ENCODE results near the gene HOXA11.

HOXA11 gene

GRCh38 chr7:27160546-27161213 lies 24.4 kb downstream of the HOXA11 start:
- peak; percentile 92 to 96 (median 95) for DNase-seq
- Histone ChIP-seq H3K27ac (ENCODE audit: insufficient read depth in 1 of 2, low read depth in 1 of 2, low read length in 2 of 2, poor library complexity in 1 of 2, severe bottlenecking in 2 of 2) (peak overlapping the region; percentile 86 to 96), H3K27me3 (replicated peaks in 2 of 5; ENCODE audit: control insufficient read depth in 4 of 5, insufficient read depth in 5 of 5, low read length in 4 of 5) (no peaks in the 10 kb centered on the region), H3K9me3 (ENCODE audit: control extremely low read depth in 1 of 5, control insufficient read depth in 4 of 5, insufficient read depth in 2 of 5, low read depth in 1 of 5, low read length in 4 of 5) (no peaks in the 10 kb centered on the region), H3K36me3 (ENCODE audit: control insufficient read depth in 4 of 4, insufficient read depth in 4 of 4, low read length in 3 of 4) (peaks cover 0 to 35% (median 12%) of the 10 kb centered on the region in 4 experiments), H3K4me3 (ENCODE audit: control insufficient read depth in 1 of 7, extremely low read depth in 1 of 7, insufficient read depth in 4 of 7, low read depth in 2 of 7, low read length in 6 of 7) (peak overlapping the region; percentile 56 to 100 (median 88)), H3K4me1 (ENCODE audit: control extremely low read depth in 1 of 4, control insufficient read depth in 4 of 4, insufficient read depth in 4 of 4, low read length in 3 of 4) (peaks cover 14 to 68% (median 64%) of the 10 kb centered on the region in 4 experiments)
- CTCF ChIA-PET, result interaction anchor here (0.6 to 4.6 kb wide), 28 partner anchors 7 to 1298 kb away, joined by 3 to 84 read pairs (median 5); partner anchors contain the start of genes HOXA10, HOXA3 and HOXA6
- POLR2A ChIA-PET, result interaction anchor here (0.9 to 3.2 kb wide), 8 partner anchors 9 to 961 kb away, joined by 3 to 17 read pairs (median 4); partner anchors contain the start of gene HOXA3
- under 1% methylated on average over 52 of the region's 54 CpGs for WGBS (ENCODE audit: insufficient coverage)

DNA sequence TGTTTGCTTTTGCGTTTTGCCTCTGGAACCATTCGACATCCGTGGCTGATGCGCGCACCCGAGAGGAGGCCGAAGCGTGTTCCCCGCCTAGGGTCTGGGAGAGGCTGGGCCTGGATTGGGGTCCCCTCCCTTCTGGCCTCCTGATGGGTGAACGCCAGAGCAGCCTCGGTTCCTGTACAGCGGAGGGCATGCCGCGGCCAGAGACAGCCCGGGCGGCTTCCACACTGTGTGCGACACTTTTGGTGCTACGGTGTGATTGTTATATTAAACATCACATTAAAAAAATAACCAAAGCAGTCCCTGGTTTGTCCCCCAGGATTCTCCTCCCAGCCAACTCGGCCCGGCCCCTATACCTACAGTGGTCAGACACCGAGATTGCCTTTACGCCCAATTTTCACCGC lies 24.9 kb downstream of the HOXA11 start:
- under 1% methylated on average over 14 of the region's 23 CpGs for WGBS (ENCODE audit: insufficient coverage)
- H3K4me3 ChIP-seq (ENCODE audit: control insufficient read depth in 1 of 7, extremely low read depth in 1 of 7, insufficient read depth in 4 of 7, low read depth in 2 of 7, low read length in 6 of 7), result peak overlapping the region; percentile 56 to 100 (median 88)
- ChIA-PET POLR2A (interaction anchor here (0.9 to 1.2 kb wide), 3 partner anchors 8 to 26 kb away, joined by 3 read pairs; no protein-coding TSS in a partner anchor), CTCF (interaction anchor here (0.9 to 4.6 kb wide), 26 partner anchors 7 to 1267 kb away, joined by 3 to 84 read pairs (median 10); partner anchors contain the start of genes HOXA10, HOXA11, HOXA3 and HOXA6)
- H3K36me3 ChIP-seq (ENCODE audit: control insufficient read depth in 4 of 4, insufficient read depth in 4 of 4, low read length in 3 of 4), result peaks cover 0 to 40% (median 12%) of the 10 kb centered on the region in 4 experiments
- DNase-seq, result no peak
- peaks cover 14 to 72% (median 68%) of the 10 kb centered on the region in 4 experiments for H3K4me1 ChIP-seq (ENCODE audit: control extremely low read depth in 1 of 4, control insufficient read depth in 4 of 4, insufficient read depth in 4 of 4, low read length in 3 of 4)
- H3K27me3 ChIP-seq (replicated peaks in 2 of 5; ENCODE audit: control insufficient read depth in 4 of 5, insufficient read depth in 5 of 5, low read length in 4 of 5), result no peaks in the 10 kb centered on the region
- peak overlapping the region; percentile 86 to 96 for H3K27ac ChIP-seq (ENCODE audit: insufficient read depth in 1 of 2, low read depth in 1 of 2, low read length in 2 of 2, poor library complexity in 1 of 2, severe bottlenecking in 2 of 2)
- no peaks in the 10 kb centered on the region for H3K9me3 ChIP-seq (ENCODE audit: control extremely low read depth in 1 of 5, control insufficient read depth in 4 of 5, insufficient read depth in 2 of 5, low read depth in 1 of 5, low read length in 4 of 5)

DNA sequence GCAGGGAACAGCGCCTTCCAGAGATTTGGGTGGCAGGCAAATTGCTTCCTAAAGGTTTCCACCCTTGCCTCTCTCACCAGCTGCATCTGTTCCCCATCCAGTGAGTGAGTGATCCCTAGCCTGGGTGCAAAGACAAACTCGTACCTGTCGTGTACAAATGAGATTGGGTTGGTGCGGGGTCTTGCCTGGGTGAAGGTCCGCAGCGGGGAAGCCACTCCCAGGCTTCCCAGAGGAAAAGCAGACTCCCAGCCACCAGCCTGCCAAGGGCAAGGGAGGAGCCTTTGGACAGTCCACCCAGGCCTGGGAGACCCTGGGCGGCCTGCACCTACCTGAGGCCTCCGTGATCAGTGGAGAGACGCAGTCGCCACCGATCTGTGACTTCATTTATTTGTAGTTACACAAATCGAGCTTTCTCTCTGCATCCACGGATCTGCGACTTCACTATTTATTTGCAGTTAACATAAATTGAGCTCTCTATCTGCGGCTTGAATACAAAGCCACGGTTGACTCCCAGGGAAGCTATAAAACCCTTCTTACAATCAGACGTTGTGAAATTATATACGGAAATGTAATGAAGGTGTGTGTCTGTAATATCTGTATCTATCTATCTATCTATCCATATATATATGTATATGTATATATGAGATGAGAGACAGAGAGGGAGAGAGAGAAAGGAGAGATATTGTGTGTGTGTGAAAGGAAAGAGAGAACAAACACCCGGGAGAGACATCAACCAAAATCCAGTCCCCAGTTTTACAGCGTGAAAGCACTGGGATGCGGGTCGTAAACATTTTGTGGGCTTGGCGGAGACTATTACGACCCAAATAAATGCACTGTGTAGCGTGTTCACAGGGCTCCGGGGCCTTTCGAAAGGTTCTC lies 25.5 kb downstream of the HOXA11 start:
- POLR2A ChIA-PET, result interaction anchor here (0.8 to 1.4 kb wide), 6 partner anchors 9 to 960 kb away, joined by 3 to 4 read pairs (median 3); no protein-coding TSS in a partner anchor
- WGBS (ENCODE audit: insufficient coverage), result 5% methylated on average over 20 of the region's 27 CpGs
- H3K27ac ChIP-seq (ENCODE audit: insufficient read depth in 1 of 2, low read depth in 1 of 2, low read length in 2 of 2, poor library complexity in 1 of 2, severe bottlenecking in 2 of 2), result peak overlapping the region; percentile 86 to 96
- H3K4me1 ChIP-seq (ENCODE audit: control extremely low read depth in 1 of 4, control insufficient read depth in 4 of 4, insufficient read depth in 4 of 4, low read length in 3 of 4), result peaks cover 14 to 79% (median 70%) of the 10 kb centered on the region in 4 experiments
- H3K9me3 ChIP-seq (ENCODE audit: control extremely low read depth in 1 of 5, control insufficient read depth in 4 of 5, insufficient read depth in 2 of 5, low read depth in 1 of 5, low read length in 4 of 5), result no peaks in the 10 kb centered on the region
- H3K27me3 ChIP-seq (replicated peaks in 2 of 5; ENCODE audit: control insufficient read depth in 4 of 5, insufficient read depth in 5 of 5, low read length in 4 of 5), result no peaks in the 10 kb centered on the region
- peak overlapping the region; percentile 6 to 100 (median 88) for H3K4me3 ChIP-seq (ENCODE audit: control insufficient read depth in 1 of 7, extremely low read depth in 1 of 7, insufficient read depth in 4 of 7, low read depth in 2 of 7, low read length in 6 of 7)
- H3K36me3 ChIP-seq (ENCODE audit: control insufficient read depth in 4 of 4, insufficient read depth in 4 of 4, low read length in 3 of 4), result peaks cover 0 to 39% (median 11%) of the 10 kb centered on the region in 4 experiments
- DNase-seq, result peak in 1 of 3 donors; percentile 63
- CTCF ChIA-PET, result interaction anchor here (0.6 to 4.1 kb wide), 17 partner anchors 9 to 1266 kb away, joined by 3 to 41 read pairs (median 6); partner anchors contain the start of genes HOXA10, HOXA11 and HOXA6

DNA sequence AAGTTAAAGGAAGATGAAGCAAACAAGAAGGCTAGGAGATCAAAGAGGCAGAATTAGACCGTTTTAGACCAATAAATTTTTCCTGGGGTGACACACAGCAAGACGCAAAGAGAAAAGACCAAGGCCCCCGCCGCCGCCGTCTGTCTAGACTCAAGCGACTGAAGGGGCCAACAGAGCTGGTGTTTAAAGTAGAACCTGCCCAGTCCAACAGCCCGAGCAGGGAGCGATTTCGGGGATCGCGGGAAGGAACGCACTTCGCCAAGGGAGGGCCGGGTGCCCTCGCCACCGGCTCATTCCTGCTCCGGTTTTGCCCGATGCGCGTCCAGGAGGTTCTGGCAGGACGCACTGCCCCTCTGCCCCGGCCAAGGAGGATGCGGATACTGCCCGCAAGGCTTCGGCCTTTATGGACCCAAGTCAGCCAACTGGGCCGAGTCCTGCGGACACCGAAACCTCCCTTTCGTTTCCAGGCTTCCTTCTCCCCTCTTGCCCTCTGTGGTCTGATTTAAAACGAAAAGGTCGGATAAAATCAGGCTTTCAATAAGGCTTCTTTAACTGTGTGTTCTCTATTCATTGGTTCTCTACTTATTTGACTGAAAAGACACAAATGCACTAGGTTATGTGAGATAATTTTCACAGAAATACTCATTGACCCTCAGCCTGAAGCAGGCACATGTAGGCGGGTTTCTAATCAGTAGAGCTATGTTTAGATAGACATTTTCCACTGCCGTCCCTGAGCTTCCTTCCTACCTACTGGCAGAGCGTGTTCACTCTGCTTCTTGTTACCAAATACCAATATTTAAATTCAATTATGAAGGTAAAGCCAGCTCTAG lies 26.4 kb downstream of the HOXA11 start:
- CTCF ChIA-PET, result interaction anchor here (0.6 to 4.1 kb wide), 23 partner anchors 9 to 1265 kb away, joined by 3 to 41 read pairs (median 5); partner anchors contain the start of genes HOXA10, HOXA11 and HOXA6
- no peaks in the 10 kb centered on the region for H3K9me3 ChIP-seq (ENCODE audit: control extremely low read depth in 1 of 5, control insufficient read depth in 4 of 5, insufficient read depth in 2 of 5, low read depth in 1 of 5, low read length in 4 of 5)
- H3K27me3 ChIP-seq (replicated peaks in 2 of 5; ENCODE audit: control insufficient read depth in 4 of 5, insufficient read depth in 5 of 5, low read length in 4 of 5), result no peaks in the 10 kb centered on the region
- H3K27ac ChIP-seq (ENCODE audit: insufficient read depth in 1 of 2, low read depth in 1 of 2, low read length in 2 of 2, poor library complexity in 1 of 2, severe bottlenecking in 2 of 2), result peak overlapping the region; percentile 86 to 96
- 4% methylated on average over 28 of the region's 35 CpGs for WGBS (ENCODE audit: insufficient coverage)
- peaks cover 14 to 81% (median 76%) of the 10 kb centered on the region in 4 experiments for H3K4me1 ChIP-seq (ENCODE audit: control extremely low read depth in 1 of 4, control insufficient read depth in 4 of 4, insufficient read depth in 4 of 4, low read length in 3 of 4)
- H3K36me3 ChIP-seq (ENCODE audit: control insufficient read depth in 4 of 4, insufficient read depth in 4 of 4, low read length in 3 of 4), result peaks cover 0 to 37% (median 7%) of the 10 kb centered on the region in 4 experiments
- peak in 1 of 3 donors; percentile 41 for DNase-seq
- POLR2A ChIA-PET, result interaction anchor here (0.8 to 1.4 kb wide), 7 partner anchors 10 to 959 kb away, joined by 3 to 4 read pairs (median 3); no protein-coding TSS in a partner anchor
- peak overlapping the region in 6 of 7 experiments; percentile 32 to 100 (median 88) for H3K4me3 ChIP-seq (ENCODE audit: control insufficient read depth in 1 of 7, extremely low read depth in 1 of 7, insufficient read depth in 4 of 7, low read depth in 2 of 7, low read length in 6 of 7)

- DNase-seq, result peak in 1 of 3 donors; percentile 63
- peak overlapping the region; percentile 86 to 96 for H3K27ac ChIP-seq (ENCODE audit: insufficient read depth in 1 of 2, low read depth in 1 of 2, low read length in 2 of 2, poor library complexity in 1 of 2, severe bottlenecking in 2 of 2)
- CTCF ChIA-PET, result interaction anchor here (0.7 to 4.1 kb wide), 17 partner anchors 8 to 1265 kb away, joined by 3 to 41 read pairs (median 6); partner anchors contain the start of gene HOXA9
- 10% methylated on average over 18 of the region's 30 CpGs for WGBS (ENCODE audit: insufficient coverage)
- H3K9me3 ChIP-seq (ENCODE audit: control extremely low read depth in 1 of 5, control insufficient read depth in 4 of 5, insufficient read depth in 2 of 5, low read depth in 1 of 5, low read length in 4 of 5), result no peaks in the 10 kb centered on the region
- H3K4me3 ChIP-seq (ENCODE audit: control insufficient read depth in 1 of 7, extremely low read depth in 1 of 7, insufficient read depth in 4 of 7, low read depth in 2 of 7, low read length in 6 of 7), result peak overlapping the region in 6 of 7 experiments; percentile 32 to 100 (median 88)
- POLR2A ChIA-PET, result interaction anchor here (1.0 to 1.6 kb wide), 3 partner anchors 8 to 788 kb away, joined by 3 to 9 read pairs (median 4); partner anchors contain the start of gene HOXA9
- H3K27me3 ChIP-seq (replicated peaks in 2 of 5; ENCODE audit: control insufficient read depth in 4 of 5, insufficient read depth in 5 of 5, low read length in 4 of 5), result no peaks in the 10 kb centered on the region
- H3K4me1 ChIP-seq (ENCODE audit: control extremely low read depth in 1 of 4, control insufficient read depth in 4 of 4, insufficient read depth in 4 of 4, low read length in 3 of 4), result peaks cover 11 to 88% (median 79%) of the 10 kb centered on the region in 4 experiments
- H3K36me3 ChIP-seq (ENCODE audit: control insufficient read depth in 4 of 4, insufficient read depth in 4 of 4, low read length in 3 of 4), result peaks cover 0 to 29% (median 3%) of the 10 kb centered on the region in 4 experiments
Measured at GRCh38 chr7:27157702-27158431, 27.2 kb downstream of the HOXA11 start.
